Stimulated activated memory B cell treated with anti-CD40 and anti-IgM and Interleukin-4, amounts not matched to agents 10 μg/mL and 1 μg/mL and 100 μg/mL, for 72 hours (primary cell): ENCODE measurements around the gene MRTFA.

Experiments
- ATAC-seq: fragments of 150-1000 bp; cut with Tn5 transposase; 2 replicates; pipeline ENCODE4 v1.10.0; 2021
- H3K27ac Mint-ChIP-seq: one replicate; pipeline ENCODE4 v1.8.0; 2022; ENCODE audit warnings: mild to moderate bottlenecking, mixed read lengths
- H3K27me3 Mint-ChIP-seq: one replicate; pipeline ENCODE4 v1.8.0; 2022; ENCODE audit warnings: mixed read lengths
- H3K36me3 Mint-ChIP-seq: one replicate; pipeline ENCODE4 v1.8.0; 2022; ENCODE audit warnings: mixed read lengths
- H3K4me1 Mint-ChIP-seq: one replicate; pipeline ENCODE4 v1.8.0; 2022; ENCODE audit warnings: mixed read lengths
- H3K4me3 Mint-ChIP-seq: one replicate; pipeline ENCODE4 v1.8.0; 2022; ENCODE audit warnings: mild to moderate bottlenecking, moderate library complexity, mixed read lengths
- H3K9me3 Mint-ChIP-seq: one replicate; pipeline ENCODE4 v1.8.0; 2022; ENCODE audit warnings: mixed read lengths

Gene MRTFA

DNA sequence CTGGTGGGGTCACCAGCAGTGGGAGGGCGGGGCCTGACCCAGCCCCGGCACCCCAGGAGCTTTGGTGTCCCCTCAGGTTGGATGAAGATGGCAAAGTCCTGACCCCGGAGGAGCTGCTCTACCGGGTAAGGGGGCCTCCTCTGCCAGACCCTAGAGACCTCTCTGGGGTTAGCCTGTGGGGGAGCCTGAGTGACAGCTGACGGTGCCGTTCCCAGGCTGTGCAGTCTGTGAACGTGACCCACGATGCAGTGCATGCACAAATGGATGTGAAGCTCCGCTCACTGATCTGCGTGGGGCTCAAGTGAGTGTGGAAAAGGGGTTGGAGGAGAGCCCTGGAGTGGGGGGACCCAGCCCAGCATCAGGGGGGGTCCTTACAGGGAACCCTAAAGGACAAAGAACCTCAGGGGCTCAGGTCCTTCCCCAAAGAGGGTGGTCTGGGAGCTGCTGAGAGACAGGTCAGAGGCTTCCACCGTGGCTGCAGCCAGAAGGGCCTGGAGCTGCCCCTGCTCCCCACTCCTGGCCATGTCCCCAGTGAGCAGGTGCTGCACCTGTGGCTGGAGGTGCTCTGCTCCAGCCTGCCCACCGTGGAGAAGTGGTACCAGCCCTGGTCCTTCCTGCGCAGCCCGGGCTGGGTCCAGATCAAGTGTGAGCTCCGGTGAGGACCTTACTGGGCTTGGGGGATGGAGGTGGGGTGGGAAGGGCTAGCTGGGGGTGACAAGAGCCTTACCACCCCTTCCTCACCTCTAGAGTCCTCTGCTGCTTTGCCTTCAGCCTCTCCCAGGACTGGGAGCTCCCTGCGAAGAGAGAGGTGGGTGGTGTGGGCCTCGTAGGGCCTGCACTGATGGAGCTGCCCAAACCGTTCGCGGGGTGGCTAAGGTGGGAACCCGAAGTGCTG is 227.6 kb downstream of the MRTFA start:
- no peak overlapping the region for H3K27ac Mint-ChIP-seq
- peaks cover 2% of the 10 kb centered on the region for H3K9me3 Mint-ChIP-seq
- ATAC-seq = no peak
- H3K4me1 Mint-ChIP-seq = peaks cover 13% of the 10 kb centered on the region
- peaks cover 57% of the 10 kb centered on the region for H3K36me3 Mint-ChIP-seq
- H3K27me3 Mint-ChIP-seq = no peaks in the 10 kb centered on the region
- H3K4me3 Mint-ChIP-seq = no peak overlapping the region

- Mint-ChIP-seq H3K27me3 (no peaks in the 10 kb centered on the region), H3K4me3 (no peak overlapping the region), H3K27ac (no peak overlapping the region), H3K36me3 (peaks cover 66% of the 10 kb centered on the region), H3K9me3 (peaks cover 2% of the 10 kb centered on the region), H3K4me1 (peaks cover 16% of the 10 kb centered on the region)
- no peak for ATAC-seq
Observed at GRCh38 chr22:40407831-40408717, 228.4 kb downstream of the MRTFA start.

GRCh38 chr22:40407021-40407761 is 229.3 kb downstream of the MRTFA start:
- Mint-ChIP-seq H3K36me3 (peaks cover 66% of the 10 kb centered on the region), H3K9me3 (no peaks in the 10 kb centered on the region)

GRCh38 chr22:40406063-40406890 is 230.2 kb downstream of the MRTFA start:
- Mint-ChIP-seq H3K4me1 (peaks cover 27% of the 10 kb centered on the region), H3K27ac (no peak overlapping the region), H3K4me3 (no peak overlapping the region), H3K9me3 (no peaks in the 10 kb centered on the region), H3K27me3 (no peaks in the 10 kb centered on the region), H3K36me3 (peaks cover 65% of the 10 kb centered on the region)
- no peak for ATAC-seq

More at GRCh38 chr22:40407021-40407761, 229.3 kb downstream of the MRTFA start:
- Mint-ChIP-seq H3K4me3 (no peak overlapping the region), H3K27ac (no peak overlapping the region), H3K27me3 (no peaks in the 10 kb centered on the region), H3K4me1 (peaks cover 18% of the 10 kb centered on the region)
- no peak for ATAC-seq

DNA sequence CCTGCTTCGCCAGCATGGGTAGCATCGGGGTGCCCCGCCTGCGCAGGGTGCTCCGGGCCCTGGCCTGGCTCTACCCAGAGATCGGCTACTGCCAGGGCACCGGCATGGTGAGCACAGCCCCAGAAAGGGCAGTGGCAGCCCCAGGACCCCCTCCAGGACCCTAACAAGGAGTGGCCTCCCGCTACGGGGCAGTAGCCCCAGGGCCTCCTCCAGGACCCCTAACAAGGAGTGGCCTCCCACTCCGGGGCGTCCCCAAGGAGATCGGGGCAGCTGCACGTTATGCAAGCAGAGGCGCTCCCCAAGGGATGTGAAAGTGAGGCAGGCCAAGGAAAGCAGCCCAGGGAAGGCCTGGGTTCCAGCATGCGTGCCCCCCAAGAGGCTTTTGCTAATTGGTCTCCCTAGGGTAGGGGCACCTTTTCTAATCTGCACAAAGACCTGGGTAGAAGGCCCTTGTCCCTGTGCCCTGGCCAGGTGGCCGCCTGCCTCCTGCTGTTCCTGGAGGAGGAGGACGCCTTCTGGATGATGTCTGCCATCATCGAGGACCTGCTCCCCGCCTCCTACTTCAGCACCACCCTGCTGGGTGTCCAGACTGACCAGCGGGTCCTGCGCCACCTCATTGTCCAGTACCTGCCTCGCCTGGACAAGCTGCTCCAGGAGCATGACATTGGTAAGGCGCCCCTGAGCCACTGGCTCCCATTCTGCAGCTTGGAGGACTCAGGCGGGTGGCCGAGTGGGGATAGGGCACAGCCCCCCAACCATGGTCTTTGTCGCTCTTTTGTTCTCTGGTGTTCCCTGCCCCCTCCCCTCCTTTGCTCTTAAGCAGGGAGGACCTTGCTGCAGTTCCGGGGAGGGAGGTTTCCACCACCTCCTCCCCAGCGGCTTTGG is 231.1 kb downstream of the MRTFA start:
- peaks cover 60% of the 10 kb centered on the region for H3K36me3 Mint-ChIP-seq

GRCh38 chr22:40404251-40405177 is 232.0 kb downstream of the MRTFA start:
- H3K9me3 Mint-ChIP-seq = no peaks in the 10 kb centered on the region
- no peaks in the 10 kb centered on the region for H3K27me3 Mint-ChIP-seq
- no peak for ATAC-seq
- no peak overlapping the region for H3K4me3 Mint-ChIP-seq
- H3K36me3 Mint-ChIP-seq = peaks cover 59% of the 10 kb centered on the region
- H3K4me1 Mint-ChIP-seq = peaks cover 44% of the 10 kb centered on the region
- peak overlapping the region; percentile 53 for H3K27ac Mint-ChIP-seq

More for the DNA sequence above, 231.1 kb downstream of the MRTFA start:
- no peak overlapping the region for H3K4me3 Mint-ChIP-seq
- no peaks in the 10 kb centered on the region for H3K9me3 Mint-ChIP-seq
- H3K27ac Mint-ChIP-seq = peak overlapping the region; percentile 53
- ATAC-seq = no peak
- H3K4me1 Mint-ChIP-seq = peaks cover 35% of the 10 kb centered on the region
- no peaks in the 10 kb centered on the region for H3K27me3 Mint-ChIP-seq

DNA sequence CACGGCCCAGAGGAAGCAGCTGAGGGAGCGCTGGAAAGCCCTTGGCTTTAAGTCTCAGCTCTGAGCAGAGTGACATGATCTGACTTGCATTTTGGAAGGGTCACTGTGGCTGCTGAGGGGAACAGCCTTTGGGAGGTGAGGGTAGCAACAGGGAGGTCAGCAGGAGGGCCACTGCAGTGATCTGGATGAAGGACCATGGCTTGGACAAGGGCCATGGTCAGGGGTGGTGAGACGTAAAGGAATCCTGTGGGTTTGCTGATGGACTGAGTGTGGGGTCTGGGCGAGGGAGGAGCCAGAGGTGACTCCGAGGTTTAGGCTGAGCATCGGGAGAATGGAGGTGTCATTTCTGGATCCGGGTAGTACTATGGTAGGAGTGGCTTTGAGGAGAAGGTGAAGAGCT is 232.9 kb downstream of the MRTFA start:
- Mint-ChIP-seq H3K4me1 (peaks cover 50% of the 10 kb centered on the region), H3K9me3 (no peaks in the 10 kb centered on the region), H3K27me3 (no peaks in the 10 kb centered on the region), H3K36me3 (peaks cover 50% of the 10 kb centered on the region), H3K4me3 (no peak overlapping the region), H3K27ac (peak overlapping the region; percentile 53)
- ATAC-seq = no peak

GRCh38 chr22:40403141-40403540 is 233.4 kb downstream of the MRTFA start:
- ATAC-seq = no peak
- Mint-ChIP-seq H3K4me1 (peaks cover 54% of the 10 kb centered on the region), H3K27me3 (no peaks in the 10 kb centered on the region), H3K9me3 (no peaks in the 10 kb centered on the region), H3K27ac (peak overlapping the region; percentile 53), H3K4me3 (no peak overlapping the region), H3K36me3 (peaks cover 46% of the 10 kb centered on the region)

GRCh38 chr22:40401981-40402406 is 234.5 kb downstream of the MRTFA start:
- Mint-ChIP-seq H3K36me3 (peaks cover 41% of the 10 kb centered on the region), H3K27me3 (no peaks in the 10 kb centered on the region), H3K4me3 (no peak overlapping the region), H3K9me3 (no peaks in the 10 kb centered on the region), H3K4me1 (peaks cover 65% of the 10 kb centered on the region), H3K27ac (peak overlapping the region; percentile 53)
- peak; percentile 60 for ATAC-seq

- ATAC-seq = no peak
- H3K36me3 Mint-ChIP-seq = peaks cover 40% of the 10 kb centered on the region
- peaks cover 69% of the 10 kb centered on the region for H3K4me1 Mint-ChIP-seq
- H3K27ac Mint-ChIP-seq = peak overlapping the region; percentile 53
- no peak overlapping the region for H3K4me3 Mint-ChIP-seq
- no peaks in the 10 kb centered on the region for H3K9me3 Mint-ChIP-seq
- no peaks in the 10 kb centered on the region for H3K27me3 Mint-ChIP-seq
Observed at GRCh38 chr22:40401532-40401931, 235.0 kb downstream of the MRTFA start.

DNA sequence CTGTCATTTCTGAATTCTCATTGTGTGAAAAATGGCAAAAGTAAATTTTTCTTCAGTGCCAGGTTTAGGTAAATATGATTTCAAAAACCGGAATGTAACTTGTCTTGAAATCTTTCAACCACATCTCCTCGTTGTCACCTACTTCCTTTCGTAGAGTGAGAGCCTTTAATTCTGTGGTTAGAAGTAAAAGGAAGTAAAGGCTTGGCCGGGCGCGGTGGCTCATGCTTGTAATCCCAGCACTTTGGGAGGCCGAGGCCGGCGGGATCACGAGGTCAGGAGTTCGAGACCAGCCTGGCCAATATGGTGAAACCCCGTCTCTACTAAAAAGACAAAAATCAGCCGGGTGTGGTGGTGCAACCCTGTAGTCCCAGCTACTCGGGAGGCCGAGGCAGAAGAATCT is 236.4 kb downstream of the MRTFA start:
- ATAC-seq = peak; percentile 62
- no peaks in the 10 kb centered on the region for H3K27me3 Mint-ChIP-seq
- peak overlapping the region; percentile 50 for H3K4me3 Mint-ChIP-seq
- H3K4me1 Mint-ChIP-seq = peaks cover 81% of the 10 kb centered on the region
- peak overlapping the region; percentile 66 for H3K27ac Mint-ChIP-seq
- H3K36me3 Mint-ChIP-seq = peaks cover 40% of the 10 kb centered on the region
- H3K9me3 Mint-ChIP-seq = no peaks in the 10 kb centered on the region

GRCh38 chr22:40399621-40400020 is 236.9 kb downstream of the MRTFA start:
- Mint-ChIP-seq H3K27me3 (no peaks in the 10 kb centered on the region), H3K9me3 (no peaks in the 10 kb centered on the region), H3K36me3 (peaks cover 39% of the 10 kb centered on the region), H3K27ac (peak overlapping the region; percentile 66), H3K4me1 (peaks cover 87% of the 10 kb centered on the region), H3K4me3 (no peak overlapping the region)
- ATAC-seq = no peak

DNA sequence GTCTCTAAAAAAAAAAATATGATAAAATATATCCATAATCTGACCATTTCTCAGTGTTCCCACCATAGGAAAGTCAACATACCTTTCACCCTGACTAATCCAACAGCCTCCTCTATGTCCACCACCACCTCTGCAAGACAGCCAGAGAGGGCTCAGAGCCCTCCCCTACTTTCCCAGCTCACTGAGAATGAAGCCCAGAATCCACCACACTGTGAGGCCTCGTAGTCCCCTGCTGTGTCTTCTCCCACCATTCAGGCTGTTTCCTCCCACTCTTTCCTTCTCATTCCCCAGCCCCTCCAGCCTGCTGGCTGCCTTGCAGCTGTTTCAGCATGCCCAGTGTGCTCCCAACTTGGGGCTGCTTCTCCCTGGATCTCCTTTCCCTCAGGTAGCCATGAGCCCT is 239.1 kb downstream of the MRTFA start:
- H3K27me3 Mint-ChIP-seq = no peaks in the 10 kb centered on the region
- no peaks in the 10 kb centered on the region for H3K9me3 Mint-ChIP-seq
- H3K36me3 Mint-ChIP-seq = peaks cover 21% of the 10 kb centered on the region
- no peak overlapping the region for H3K4me3 Mint-ChIP-seq
- ATAC-seq = no peak
- peaks cover 87% of the 10 kb centered on the region for H3K4me1 Mint-ChIP-seq
- H3K27ac Mint-ChIP-seq = peak overlapping the region; percentile 66
